GM19035 (cell line): ENCODE data around the gene IL7R.
"Not testable (repeated sequence)": the region's sequence is repeated elsewhere in the genome, so short reads cannot be mapped to it uniquely, and the experiment has no call there.

ENCODE experiments used
- ATAC-seq: cut with Tn5 transposase; IDR thresholded peaks from one replicate; pipeline ENCODE4 v1.9.1; 2021; ENCODE audit not compliant: unreplicated experiment

The IL7R gene

DNA sequence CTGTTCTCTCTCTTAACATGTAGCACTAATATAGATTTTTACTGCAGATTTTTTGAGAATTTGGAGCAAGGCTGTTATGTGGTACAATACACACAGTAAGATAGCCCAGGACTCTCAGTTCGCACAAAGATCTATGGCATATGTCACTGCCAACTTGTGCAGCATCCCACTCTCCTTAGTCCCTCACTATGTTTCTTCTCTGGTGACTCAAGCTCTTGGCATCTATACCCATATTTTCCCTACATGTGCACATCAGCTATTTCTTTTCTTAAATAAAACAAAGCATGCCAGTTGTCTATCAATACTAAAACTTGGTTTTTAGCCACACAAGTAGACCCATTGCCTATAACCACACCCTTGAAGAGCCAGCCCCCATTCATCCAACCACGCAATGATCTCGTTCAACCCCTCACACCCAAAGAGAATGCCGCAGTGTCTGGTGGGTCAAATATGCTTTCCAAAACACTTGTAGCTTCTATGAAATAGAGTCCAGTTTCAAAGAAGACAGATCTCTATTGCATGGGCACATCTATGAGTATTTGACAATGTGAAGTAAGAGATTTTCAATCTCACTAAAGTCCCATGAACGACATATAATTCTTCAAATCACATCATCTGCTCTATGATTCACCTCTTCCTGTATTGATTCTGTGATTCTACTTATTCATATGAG lies 18.2 kb upstream of the IL7R start:
- no peak for ATAC-seq

DNA sequence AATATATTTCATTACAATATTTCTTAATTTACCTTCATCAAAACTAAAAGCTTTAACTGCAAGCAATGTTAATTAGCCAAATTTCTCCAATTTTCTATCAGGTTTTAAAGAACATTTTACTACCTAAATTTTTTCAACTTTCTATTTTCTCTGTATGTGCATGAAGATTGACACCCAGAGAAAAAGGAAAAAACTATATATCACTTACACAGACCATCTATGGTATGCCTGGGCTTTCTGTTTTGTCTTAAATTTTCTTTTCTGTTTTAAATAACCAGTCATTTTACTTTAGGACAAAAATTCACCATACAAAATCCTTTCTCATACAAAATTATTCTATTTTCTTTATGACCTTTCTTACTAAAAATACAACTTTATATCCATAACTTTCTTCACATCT lies 13.8 kb upstream of the IL7R start:
- ATAC-seq, result no peak

DNA sequence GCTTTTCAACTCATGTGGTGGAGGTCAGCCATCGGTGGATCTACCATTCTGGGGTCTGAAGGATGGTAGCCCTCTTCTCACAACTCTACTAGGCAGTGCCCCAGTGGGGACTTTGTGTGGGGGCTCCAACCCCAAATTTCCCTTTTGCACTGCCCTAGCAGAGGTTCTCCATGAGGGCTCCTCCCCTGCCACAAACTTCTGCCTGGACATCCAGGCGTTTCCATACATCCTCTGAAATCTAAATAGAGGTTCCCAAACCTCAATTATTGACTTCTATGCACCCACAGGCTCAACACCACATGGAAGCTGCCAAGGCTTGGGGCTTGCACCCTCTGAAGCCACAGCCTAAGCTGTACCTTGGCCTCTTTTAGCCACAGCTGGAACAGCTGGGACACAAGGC lies 11.2 kb upstream of the IL7R start:
- not testable (repeated sequence) for ATAC-seq

DNA sequence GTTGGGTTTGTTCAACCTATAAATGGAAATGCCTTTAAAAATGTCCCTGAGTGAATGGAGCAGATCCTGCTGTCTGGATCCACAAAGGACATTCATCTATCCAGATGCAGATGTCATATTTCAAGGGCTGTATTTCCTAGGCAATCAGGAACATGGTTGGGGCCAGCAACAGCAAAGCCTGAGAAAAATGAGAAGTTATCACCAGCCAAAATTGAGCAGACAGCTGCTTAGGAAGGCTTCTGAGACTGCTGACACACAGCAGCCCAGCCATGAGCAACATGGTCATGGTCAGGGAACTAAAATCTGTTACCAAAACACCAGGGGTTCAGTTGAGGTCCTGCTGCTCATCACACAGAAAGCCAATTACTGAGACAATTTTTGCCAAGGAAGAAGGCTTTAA lies 9.2 kb upstream of the IL7R start:
- ATAC-seq, result no peak

DNA sequence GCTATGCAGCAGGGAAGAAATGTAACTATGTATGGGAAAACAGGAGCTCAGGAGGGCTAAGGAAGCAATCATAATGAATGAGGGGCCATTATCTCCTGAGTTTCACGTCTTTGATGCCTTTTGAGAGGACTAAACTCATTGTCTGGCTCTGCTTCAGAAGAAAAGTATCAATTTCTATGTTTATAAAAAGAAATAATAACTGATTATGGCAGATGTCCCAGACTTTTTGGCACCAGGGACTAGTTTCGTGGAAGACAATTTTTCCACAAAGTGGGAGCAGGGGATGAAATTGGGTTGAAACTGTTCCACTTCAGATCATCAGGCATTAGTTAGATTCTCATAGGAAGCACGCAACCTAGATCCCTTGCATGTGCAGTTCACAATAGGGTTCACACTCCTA lies 8.7 kb upstream of the IL7R start:
- ATAC-seq, result no peak

DNA sequence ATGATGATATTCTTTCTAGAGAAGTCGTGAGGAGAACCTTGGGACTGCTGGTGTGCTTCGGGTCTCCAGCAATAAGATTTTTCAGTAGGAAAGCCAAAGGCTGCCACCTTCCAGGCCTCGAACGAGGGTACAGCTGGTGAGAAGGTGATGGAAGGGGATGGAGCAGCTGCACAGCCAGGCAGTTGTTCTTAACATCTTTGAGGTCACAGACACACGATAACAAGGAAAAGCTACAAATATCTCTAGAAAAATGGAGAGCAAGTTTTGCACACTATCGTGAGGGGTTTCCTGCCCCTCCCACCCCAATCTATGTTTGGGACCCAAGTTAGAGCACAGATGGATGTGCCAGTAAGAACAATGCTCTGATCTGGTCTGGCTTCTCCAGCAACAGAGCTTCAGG lies 6.8 kb upstream of the IL7R start:
- ATAC-seq, result no peak

DNA sequence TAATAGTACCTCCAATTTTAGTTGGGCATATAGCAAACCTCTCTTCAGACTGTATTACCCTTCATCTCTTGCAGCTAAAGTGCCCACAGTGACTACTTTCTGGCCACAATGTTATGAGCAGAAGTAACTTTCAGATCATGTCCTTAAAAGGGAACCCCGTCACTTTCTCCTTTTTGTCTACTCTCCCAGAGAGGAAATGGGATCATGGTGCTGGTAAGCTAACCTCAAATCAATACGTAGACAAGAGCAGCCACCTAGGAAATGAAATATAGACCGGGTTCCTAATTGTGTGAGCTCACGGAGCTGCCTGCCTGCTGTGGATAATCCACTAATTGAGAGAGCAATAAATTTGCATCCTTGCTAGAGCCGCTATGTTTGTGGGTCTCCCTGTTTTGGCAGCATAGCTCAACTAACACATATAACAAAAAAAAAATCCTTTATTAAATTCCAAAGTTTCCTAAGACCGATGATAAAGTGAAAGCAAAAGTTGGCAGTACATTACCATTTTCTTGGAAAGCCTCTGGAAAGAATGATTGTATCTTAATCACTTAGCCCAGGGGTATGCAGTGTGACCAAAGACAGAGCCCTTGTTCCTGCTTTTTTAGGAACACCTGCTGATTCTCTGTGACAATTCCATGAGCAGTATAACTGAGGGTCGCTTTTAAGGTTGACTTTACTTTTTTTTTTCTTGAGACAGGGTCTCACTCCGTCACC lies 5.6 kb upstream of the IL7R start:
- no peak for ATAC-seq

DNA sequence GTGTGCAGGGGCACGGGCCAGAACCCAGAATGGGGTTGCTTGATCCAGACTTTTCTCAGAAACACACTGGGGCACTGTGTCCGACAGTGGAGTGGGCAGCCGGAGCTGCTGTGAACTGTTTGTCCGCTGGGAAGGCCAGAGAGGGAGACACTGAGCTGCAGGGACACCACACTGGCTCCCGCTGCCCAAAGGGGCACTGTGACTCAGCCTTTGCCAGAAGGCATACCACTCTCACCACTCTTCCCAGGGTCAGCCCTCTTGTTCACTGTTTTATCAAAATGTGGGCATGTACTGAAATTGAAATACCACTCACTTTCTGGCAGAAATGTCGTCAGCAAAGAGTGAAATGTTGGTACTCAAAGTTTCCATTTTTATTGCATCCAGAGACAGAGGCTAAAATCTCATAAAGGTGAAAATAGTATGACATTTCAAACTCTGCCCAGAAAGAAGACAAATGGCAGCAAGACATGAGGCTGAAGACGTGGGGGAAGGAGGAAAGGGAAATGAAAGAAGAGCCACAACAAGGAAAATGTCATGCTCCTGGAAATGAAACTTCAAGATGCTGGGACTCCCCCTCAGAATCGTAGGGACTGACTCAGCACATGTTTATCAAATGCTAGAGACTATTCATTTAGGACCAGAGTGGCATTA lies 4.5 kb upstream of the IL7R start:
- ATAC-seq, result no peak

DNA sequence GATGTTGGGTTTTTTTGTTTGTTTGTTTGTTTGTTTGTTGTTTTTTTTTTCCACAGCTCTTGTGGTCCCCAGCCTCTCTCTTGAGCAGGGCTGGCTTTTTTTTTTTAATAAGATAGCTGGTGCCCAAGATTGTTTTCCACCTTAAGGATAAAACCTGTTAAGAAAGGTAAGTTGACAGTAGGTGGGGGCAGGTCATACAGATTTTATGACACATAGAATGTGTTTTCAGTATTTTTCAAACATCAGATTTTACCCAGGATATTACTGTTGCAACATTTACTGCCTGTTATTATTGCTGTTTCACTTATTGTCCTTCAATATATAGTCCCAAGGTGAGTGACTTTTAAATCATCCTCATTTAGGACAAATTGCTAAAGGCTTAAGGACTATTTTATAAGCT lies 3.9 kb upstream of the IL7R start:
- no peak for ATAC-seq

DNA sequence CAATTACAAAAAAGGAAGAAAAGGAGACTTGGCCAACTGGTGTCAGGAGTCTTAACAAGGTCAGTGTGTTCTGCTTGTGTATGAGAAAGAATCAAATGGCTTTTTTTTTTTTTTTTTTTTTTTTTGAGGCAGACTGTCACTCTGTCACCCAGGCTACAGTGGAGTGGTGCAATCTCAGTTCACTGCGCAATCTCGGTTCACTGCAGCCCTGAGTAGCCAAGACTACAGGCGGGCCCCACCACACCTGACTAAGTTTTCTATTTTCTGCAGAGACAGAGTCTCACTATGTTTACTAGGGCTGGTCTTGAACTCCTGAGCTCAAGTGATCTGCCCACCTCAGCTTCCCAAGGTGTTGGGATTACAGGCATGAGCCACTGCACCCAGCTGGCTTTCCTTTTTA lies 3.1 kb upstream of the IL7R start:
- no peak for ATAC-seq

DNA sequence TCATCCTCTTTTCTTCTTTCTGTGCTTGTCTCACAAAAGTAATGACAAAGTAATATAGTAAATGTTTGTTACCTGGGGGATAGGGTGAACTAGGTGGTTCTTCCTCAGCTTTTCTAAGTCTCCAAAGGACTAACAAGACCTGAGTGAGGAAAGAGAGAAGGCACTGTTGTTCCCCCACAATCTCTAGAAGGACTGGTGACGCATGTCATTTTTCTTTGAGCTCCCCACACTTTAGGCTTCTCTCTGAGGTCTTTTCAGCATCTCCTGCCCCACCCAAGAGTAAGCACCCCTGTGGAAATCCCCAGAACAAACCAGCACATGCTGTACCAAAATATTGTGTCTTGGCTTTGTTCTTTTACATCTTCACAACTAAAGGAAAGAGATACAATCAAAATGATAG lies 2.4 kb upstream of the IL7R start:
- ATAC-seq, result no peak

DNA sequence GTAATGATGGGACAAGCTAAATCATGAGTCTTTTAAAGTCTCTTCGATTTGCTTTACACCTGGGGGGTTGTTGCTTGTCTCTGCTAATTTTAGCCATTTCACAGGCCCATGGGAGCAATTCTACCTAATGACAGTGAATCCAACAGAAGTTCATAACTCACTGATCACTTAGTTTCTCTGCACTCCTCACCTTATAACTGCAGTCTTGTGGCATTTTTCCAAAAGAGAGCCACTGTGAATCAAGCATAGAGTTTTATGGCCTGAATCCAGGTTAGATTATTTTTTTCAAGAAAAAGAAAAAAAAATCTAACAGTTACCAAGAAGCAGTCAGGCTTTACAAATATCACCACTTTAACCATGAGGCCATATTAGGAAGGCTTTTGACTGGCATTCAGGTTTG lies 1.5 kb upstream of the IL7R start:
- no peak for ATAC-seq

DNA sequence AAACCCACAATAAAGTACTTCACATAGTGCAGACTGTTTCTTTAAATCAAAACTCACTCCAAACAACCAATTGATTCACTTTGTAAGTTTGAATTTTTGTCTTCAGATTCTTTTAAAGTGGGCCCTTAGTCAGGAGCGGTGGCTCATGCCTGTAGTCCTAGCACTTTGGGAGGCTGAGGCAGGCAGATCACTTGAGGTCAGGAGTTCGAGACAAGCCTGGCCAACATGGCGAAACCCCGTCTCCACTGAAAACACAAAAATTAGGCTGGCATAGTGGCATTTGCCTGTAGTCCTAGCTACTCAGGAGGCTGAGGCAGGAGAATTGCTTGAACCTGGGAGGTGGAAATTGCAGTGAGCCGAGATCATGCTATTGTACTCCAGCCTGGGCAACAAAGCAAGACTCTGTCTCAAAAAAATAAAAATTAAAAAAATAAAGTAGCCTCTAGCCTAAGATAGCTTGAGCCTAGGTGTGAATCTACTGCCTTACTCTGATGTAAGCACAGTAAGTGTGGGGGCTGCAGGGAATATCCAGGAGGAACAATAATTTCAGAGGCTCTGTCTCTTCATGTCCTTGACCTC lies 416 bp upstream of the IL7R start:
- ATAC-seq, result not testable (repeated sequence)

DNA sequence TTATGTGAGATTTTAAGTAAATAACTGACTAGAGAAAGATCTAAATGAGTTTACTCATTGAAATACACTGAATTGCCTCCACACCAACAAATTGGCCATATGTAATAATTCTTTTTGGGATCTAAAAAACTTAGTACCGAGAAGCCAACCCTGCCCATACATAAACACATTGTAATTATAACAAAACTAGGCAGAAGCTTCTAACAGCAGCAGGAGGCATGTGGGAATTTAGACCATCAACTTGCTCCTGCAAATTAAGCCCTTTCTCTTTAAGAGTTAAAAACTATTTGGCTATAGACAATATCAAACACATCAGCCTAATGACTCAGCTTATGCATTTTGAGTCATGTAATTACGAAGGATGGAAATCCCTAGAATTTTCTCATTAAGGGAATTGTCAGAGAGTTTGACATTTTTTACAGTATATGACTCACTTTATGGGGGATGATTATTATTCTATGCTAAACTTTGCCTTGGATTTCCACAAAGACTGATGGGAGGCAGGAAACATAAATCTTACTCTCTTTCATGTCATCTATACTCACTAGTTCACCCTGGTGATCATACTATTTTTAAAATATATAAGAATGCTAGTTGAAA lies 1.0 kb downstream of the IL7R start:
- ATAC-seq, result no peak

DNA sequence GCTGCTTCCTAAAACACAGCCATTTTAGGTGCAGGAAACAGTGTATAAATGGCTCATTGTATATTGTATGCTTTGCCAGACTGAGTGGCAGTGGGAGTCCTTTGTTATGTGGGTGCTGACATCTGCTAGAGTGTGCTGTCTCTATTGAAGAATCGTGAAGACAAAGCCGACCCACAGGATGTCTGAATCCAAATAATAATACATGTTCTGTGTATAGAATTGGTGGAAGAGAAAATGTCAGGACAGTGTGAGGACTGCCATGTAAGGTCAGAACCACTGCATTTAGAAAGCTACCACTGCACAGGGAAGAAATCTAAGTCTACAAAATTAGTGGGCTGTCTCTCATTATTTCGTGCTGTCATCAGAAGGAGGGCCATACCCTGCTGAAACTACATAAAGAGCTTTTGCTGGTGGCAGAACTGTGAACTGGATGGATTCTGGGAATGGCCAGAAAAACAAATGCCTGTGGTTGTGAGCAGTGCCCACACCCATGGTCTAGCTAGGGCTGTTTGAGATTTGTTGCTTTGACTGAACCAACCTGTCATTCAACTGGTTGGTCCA lies 2.5 kb downstream of the IL7R start:
- ATAC-seq, result no peak

DNA sequence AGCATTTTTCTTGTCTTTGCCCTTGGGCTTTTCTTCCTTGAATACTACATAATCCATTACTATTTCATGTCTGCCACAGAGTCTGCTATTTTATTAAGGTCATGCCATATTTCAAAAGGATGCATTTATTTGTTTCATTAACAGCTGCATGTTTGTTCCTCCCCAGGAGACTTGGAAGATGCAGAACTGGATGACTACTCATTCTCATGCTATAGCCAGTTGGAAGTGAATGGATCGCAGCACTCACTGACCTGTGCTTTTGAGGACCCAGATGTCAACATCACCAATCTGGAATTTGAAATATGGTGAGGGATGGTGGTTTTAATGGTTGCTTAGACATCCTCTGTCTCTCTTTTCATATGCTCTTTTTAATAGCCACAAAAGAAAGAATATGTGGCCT lies 4.0 kb downstream of the IL7R start:
- no peak for ATAC-seq

DNA sequence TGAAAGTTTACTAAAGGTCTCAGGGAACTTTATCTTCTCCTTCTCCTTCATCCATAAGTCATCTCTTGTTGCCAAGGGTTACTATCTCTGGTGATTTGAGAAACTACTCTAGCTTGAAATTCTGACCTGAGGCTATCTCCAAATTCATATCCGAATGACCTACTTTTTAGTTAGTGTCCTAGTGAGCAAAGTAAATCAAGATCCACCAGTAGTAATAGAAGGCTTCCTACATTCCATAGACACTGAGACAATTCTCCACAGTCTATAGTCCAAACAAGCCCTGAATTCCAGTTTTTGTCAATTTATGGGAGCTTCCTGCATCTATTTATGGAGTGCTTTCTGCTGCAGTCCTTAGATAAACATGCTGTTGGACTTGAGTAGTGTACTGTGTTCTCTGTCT lies 5.0 kb downstream of the IL7R start:
- ATAC-seq, result no peak

DNA sequence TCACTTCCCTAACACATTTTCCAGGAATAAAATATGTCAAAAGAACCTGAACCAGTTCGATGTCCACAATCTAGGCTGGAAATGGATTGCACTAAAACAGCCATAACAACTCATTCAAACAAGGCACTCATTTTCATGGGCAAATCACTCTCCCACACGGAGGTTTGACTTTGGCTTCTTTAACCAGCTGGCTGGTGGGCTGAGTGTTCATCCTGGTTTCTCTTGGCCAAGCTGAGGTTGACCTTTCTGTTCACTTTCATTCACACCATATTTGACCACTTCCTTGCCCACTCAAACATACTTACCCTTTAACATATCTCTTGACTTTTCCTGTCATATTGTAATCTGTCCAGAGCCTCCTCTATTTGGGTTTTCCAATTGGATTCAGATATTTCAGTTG lies 5.4 kb downstream of the IL7R start:
- ATAC-seq, result no peak

DNA sequence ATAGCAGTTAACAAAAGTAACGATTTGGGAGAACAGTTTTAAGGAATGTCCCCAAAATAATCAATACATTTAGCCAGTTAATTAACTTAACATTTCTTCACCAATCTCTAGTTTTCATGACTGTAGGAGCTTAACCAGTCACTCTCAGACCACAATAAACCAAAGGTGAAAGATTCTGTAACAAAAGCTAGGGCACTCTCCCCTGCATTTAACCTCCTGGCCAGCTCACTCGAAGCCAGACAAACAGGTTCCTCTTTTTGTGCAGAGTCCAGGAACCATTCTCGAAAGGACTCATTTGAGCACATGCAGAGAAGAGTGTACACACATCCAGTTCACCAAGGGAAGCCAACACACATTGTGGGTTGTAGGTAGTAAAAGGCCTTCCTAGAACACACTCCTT lies 6.5 kb downstream of the IL7R start:
- no peak for ATAC-seq

DNA sequence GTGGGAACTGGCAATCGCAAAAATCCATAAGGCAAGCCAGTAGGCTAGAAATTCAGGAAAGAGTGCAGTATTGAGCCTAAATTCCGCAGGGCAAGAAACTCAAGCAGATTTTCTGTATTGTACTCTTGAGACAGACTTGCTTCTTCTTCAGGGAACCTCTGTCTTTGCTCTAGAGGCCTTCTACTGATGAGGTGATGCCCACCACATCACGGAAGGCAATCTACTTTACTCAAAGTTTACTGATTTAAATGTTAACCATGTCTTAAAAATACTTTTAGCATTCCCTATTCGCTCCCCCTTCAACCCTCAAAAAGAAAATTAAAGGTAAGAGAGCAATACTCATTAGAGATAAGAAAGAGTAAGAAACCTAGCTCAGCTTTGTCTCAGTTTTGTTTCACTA lies 11.3 kb downstream of the IL7R start:
- ATAC-seq, result no peak

DNA sequence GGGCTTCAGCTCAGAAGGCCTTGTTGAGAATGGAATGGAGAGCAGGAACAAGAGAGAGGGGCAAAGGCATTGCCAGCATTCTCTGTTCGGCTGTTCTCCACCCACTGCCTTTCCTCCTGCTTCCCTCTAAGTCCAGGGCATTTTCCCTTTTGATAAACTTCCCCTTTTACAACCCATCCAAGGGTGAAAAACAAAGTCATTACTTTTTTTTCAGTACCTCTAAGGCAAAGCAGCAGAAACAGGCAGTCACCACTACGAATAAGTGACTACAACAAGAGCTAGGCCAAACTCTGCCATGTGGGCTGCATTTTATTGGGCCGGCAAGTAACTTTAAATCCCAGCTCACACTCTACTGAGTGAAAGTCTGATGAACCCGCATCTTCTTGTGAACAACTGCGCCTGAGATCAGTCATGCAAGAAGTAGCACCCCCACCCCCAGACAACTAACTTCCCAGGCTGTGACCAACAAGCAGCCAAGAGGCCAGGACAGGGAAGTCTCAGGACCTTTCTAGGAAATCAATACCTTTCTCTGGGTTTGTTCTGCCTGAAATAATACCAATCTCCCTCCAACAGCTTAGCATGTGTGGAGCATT lies 13.1 kb downstream of the IL7R start:
- no peak for ATAC-seq
